ENCODE measurements around the gene SNAI1.

DNA sequence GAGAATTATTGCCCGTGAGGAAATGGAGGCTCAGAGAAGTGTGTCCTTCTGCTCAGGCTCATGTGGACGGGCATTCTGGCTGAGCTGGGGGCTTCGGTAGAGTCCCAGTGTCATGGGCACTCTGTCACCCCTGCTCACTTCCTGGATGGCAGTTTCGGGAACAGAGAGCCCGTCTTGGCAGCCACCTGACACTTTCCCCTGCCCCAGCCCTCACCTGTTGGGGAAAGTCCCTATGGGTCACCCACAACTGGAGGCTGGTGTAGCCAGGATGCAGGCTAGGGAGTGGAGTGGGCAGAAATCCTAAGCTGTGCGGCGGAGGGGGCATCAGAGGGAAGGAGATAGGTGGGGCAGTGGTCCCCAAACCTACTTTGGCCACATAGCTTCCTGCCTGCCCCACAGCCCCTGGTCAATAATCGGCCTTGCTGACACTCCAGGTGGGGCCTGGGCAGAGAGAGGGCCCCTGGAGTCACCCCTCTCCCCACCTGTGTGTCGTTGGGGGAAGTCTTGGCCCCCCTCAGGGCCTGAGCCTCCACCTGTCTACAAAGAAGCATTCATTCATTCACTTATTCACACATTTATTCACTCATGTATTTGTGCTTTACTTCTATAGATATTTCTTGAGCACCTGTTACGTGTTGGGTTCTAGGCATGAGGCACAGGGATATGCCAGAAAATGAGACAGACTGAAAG, 40.5 kb downstream of the SNAI1 start:
- TF ChIP-seq EP300 (IDR thresholded peaks at IDR 0.05; ENCODE audit: borderline replicate concordance) (no peak), ZBTB7A (IDR thresholded peaks at IDR 0.05; ENCODE audit: low read depth) (no peak), CREB1 (IDR thresholded peaks at IDR 0.05; ENCODE audit: low read depth) (no peak), TAF1 (IDR thresholded peaks at IDR 0.05; ENCODE audit: low read depth) (no peak), NFIC (IDR thresholded peaks at IDR 0.05) (no peak), CEBPB (IDR thresholded peaks at IDR 0.05) (no peak), TCF12 (IDR thresholded peaks at IDR 0.05; ENCODE audit: low read depth) (no peak), YY1 (IDR thresholded peaks at IDR 0.05; ENCODE audit: low read depth) (no peak), RAD21 (IDR thresholded peaks at IDR 0.05; ENCODE audit: low read depth) (no peak), FOXM1 (IDR thresholded peaks at IDR 0.05; ENCODE audit: borderline replicate concordance, low read depth) (no peak), EGR1 (IDR thresholded peaks at IDR 0.05) (no peak)
- TF ChIP-seq, protein P1, sequence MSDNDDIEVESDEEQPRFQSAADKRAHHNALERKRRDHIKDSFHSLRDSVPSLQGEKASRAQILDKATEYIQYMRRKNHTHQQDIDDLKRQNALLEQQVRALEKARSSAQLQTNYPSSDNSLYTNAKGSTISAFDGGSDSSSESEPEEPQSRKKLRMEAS (IDR thresholded peaks at IDR 0.05), result no peak
- TF ChIP-seq, protein P2, sequence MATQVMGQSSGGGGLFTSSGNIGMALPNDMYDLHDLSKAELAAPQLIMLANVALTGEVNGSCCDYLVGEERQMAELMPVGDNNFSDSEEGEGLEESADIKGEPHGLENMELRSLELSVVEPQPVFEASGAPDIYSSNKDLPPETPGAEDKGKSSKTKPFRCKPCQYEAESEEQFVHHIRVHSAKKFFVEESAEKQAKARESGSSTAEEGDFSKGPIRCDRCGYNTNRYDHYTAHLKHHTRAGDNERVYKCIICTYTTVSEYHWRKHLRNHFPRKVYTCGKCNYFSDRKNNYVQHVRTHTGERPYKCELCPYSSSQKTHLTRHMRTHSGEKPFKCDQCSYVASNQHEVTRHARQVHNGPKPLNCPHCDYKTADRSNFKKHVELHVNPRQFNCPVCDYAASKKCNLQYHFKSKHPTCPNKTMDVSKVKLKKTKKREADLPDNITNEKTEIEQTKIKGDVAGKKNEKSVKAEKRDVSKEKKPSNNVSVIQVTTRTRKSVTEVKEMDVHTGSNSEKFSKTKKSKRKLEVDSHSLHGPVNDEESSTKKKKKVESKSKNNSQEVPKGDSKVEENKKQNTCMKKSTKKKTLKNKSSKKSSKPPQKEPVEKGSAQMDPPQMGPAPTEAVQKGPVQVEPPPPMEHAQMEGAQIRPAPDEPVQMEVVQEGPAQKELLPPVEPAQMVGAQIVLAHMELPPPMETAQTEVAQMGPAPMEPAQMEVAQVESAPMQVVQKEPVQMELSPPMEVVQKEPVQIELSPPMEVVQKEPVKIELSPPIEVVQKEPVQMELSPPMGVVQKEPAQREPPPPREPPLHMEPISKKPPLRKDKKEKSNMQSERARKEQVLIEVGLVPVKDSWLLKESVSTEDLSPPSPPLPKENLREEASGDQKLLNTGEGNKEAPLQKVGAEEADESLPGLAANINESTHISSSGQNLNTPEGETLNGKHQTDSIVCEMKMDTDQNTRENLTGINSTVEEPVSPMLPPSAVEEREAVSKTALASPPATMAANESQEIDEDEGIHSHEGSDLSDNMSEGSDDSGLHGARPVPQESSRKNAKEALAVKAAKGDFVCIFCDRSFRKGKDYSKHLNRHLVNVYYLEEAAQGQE (IDR thresholded peaks at IDR 0.05; ENCODE audit: low read depth), result no peak
